Colonic mucosa (tissue), 4 donors: Measurements from ENCODE around the gene CBX6. TPM values are rescaled to one million over a fixed set of nuclear protein-coding genes. Genes with fewer than 3 reads are reported as not detected.

ENCODE experiments used
- DNase-seq: peaks from one replicate; pipeline ENCODE4 v3.0.0-alpha.2; 2020
- H3K27ac ChIP-seq: fragments of 200-600 bp; one replicate; pipeline ENCODE4 v1.8.0; 2021
- H3K27me3 ChIP-seq: fragments of 200-600 bp; one replicate; pipeline ENCODE4 v1.8.0; 2021
- H3K36me3 ChIP-seq: fragments of 200-600 bp; one replicate; pipeline ENCODE4 v1.8.0; 2021
- H3K4me1 ChIP-seq: fragments of 200-600 bp; one replicate; pipeline ENCODE4 v1.8.0; 2021; ENCODE audit warnings: mild to moderate bottlenecking
- H3K4me3 ChIP-seq: fragments of 200-600 bp; one replicate; pipeline ENCODE4 v1.8.0; 2021
- H3K9ac ChIP-seq, 2 donors: one replicate each; pipeline ENCODE4 v1.7.0; 2013; ENCODE audit warnings: control low read depth in 2 of 2, low read depth in 2 of 2, low read length in 2 of 2
- H3K9me3 ChIP-seq: fragments of 200-600 bp; one replicate; pipeline ENCODE4 v1.8.0; 2021
- intact Hi-C: fragments of 100-400 bp; cut with DNase I; formaldehyde crosslinking; loops from one replicate; pipeline ENCODE4 v1.14.1; 2022
- total RNA-seq, 2 donors: library from RNA; stranded (reverse); fragmentation: NEBNext Ultra II Directional in 1 of 2; extraction: Animal tissue kit (Norgen Biotek cat#: 25700) in 1 of 2; gene quantifications; one replicate each; pipeline ENCODE4 v1.2.1, GENCODE V29; 2021
- TF ChIP-seq, protein P1 (sequence below): fragments of 200-600 bp; IDR thresholded peaks from one replicate; pipeline ENCODE4 v1.8.0; 2022; ENCODE audit warnings: antibody characterized with exemption, mild to moderate bottlenecking
- donor health status: healthy.
- donor health status: DM: no; HTN: no; CAD: no.
- donor health status: DM: no; HTN: no; CAD: no.

CBX6 gene
- total RNA-seq, 2 donors from 2014 or later: 9.2 to 14.5 TPM

DNA sequence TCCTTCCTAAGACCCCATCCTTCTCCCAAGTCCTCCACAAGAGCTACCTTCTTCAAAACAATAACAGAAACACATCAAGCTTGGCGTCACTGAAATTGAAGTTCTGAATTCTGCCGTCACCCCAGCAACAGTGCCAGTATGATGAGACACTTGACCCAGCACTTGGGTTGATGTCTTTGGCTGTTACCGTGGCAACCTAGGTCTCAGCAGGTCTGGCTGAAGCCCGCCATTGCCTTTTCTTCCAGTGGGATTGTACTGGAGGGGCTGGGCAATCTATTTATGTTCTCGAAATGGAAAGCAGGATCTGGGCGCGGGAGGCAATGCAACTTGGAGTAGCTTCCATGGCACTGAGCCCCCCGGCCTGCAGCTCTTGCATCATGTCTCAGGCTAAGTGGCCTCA lies 52.0 kb downstream of the CBX6 start:
- H3K9ac ChIP-seq: no peak overlapping the region
- no peaks in the 10 kb centered on the region for H3K27me3 ChIP-seq
- H3K4me3 ChIP-seq: no peak overlapping the region
- TF ChIP-seq, protein P1, sequence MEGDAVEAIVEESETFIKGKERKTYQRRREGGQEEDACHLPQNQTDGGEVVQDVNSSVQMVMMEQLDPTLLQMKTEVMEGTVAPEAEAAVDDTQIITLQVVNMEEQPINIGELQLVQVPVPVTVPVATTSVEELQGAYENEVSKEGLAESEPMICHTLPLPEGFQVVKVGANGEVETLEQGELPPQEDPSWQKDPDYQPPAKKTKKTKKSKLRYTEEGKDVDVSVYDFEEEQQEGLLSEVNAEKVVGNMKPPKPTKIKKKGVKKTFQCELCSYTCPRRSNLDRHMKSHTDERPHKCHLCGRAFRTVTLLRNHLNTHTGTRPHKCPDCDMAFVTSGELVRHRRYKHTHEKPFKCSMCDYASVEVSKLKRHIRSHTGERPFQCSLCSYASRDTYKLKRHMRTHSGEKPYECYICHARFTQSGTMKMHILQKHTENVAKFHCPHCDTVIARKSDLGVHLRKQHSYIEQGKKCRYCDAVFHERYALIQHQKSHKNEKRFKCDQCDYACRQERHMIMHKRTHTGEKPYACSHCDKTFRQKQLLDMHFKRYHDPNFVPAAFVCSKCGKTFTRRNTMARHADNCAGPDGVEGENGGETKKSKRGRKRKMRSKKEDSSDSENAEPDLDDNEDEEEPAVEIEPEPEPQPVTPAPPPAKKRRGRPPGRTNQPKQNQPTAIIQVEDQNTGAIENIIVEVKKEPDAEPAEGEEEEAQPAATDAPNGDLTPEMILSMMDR: no peak
- H3K4me1 ChIP-seq: no peaks in the 10 kb centered on the region
- no peaks in the 10 kb centered on the region for H3K9me3 ChIP-seq
- H3K36me3 ChIP-seq: no peaks in the 10 kb centered on the region
- intact Hi-C loops: no loop called here
- H3K27ac ChIP-seq: no peak overlapping the region
- no peak for DNase-seq

- no peaks in the 10 kb centered on the region for H3K9me3 ChIP-seq
- H3K9ac ChIP-seq: no peak overlapping the region
- H3K4me3 ChIP-seq: no peak overlapping the region
- DNase-seq: no peak
- H3K27ac ChIP-seq: no peak overlapping the region
- intact Hi-C loops: no loop called here
- no peaks in the 10 kb centered on the region for H3K36me3 ChIP-seq
- TF ChIP-seq, protein P1: no peak
- no peaks in the 10 kb centered on the region for H3K4me1 ChIP-seq
- no peaks in the 10 kb centered on the region for H3K27me3 ChIP-seq
Measured at GRCh38 chr22:38819387-38819940, 52.6 kb downstream of the CBX6 start.

- intact Hi-C loops: no loop called here
Measured at GRCh38 chr22:38817196-38817595, 54.8 kb downstream of the CBX6 start.

GRCh38 chr22:38815842-38816241 lies 56.2 kb downstream of the CBX6 start:
- Histone ChIP-seq H3K27ac (no peak overlapping the region), H3K4me3 (no peak overlapping the region), H3K9ac (no peak overlapping the region), H3K27me3 (no peaks in the 10 kb centered on the region), H3K36me3 (no peaks in the 10 kb centered on the region), H3K9me3 (no peaks in the 10 kb centered on the region), H3K4me1 (no peaks in the 10 kb centered on the region)
- no peak for DNase-seq
- TF ChIP-seq, protein P1: no peak
- intact Hi-C loops: no loop called here

More at GRCh38 chr22:38817196-38817595, 54.8 kb downstream of the CBX6 start:
- Histone ChIP-seq H3K27me3 (no peaks in the 10 kb centered on the region), H3K4me3 (no peak overlapping the region), H3K27ac (no peak overlapping the region), H3K9ac (no peak overlapping the region), H3K36me3 (no peaks in the 10 kb centered on the region), H3K4me1 (no peaks in the 10 kb centered on the region), H3K9me3 (no peaks in the 10 kb centered on the region)
- DNase-seq: no peak
- TF ChIP-seq, protein P1: no peak

Other genes starting within 250 kb of the CBX6 start
- gene FAM227A, start 215.8 kb downstream of the CBX6 start, total RNA-seq: 1 to 10 TPM in 1 of 2 donors, under 1 TPM in 1; 0.21 to 2.0 TPM
- gene CBY1, start 215.6 kb downstream of the CBX6 start, total RNA-seq: 10 to 100 TPM; 27.4 to 38.1 TPM
- 100 to 1,000 TPM in 1 of 2 donors, 10 to 100 TPM in 1; 97.1 to 149 TPM for gene TOMM22, start 190.3 kb downstream of the CBX6 start, total RNA-seq
- 100 to 1,000 TPM in 1 of 2 donors, 10 to 100 TPM in 1; 52.4 to 108 TPM for gene JOSD1, start 171.3 kb downstream of the CBX6 start, total RNA-seq
- gene GTPBP1, start 166.3 kb downstream of the CBX6 start, total RNA-seq: 10 to 100 TPM; 64.6 to 65.6 TPM
- gene SUN2, start 116.2 kb downstream of the CBX6 start, total RNA-seq: 100 to 1,000 TPM; 106 to 123 TPM
- gene DNAL4, start 78.1 kb downstream of the CBX6 start, total RNA-seq: 10 to 100 TPM; 15.8 to 17.8 TPM
- gene NPTXR, start 28.2 kb downstream of the CBX6 start, total RNA-seq: 1 to 10 TPM in 1 of 2 donors, under 1 TPM in 1; 0.82 to 2.0 TPM
- 1 to 10 TPM in 1 of 2 donors, not detected in 1; 1.4 TPM for gene APOBEC3A, start 85.4 kb upstream of the CBX6 start, total RNA-seq
- 10 to 100 TPM in 1 of 2 donors, 1 to 10 TPM in 1; 9.3 to 18.9 TPM for gene APOBEC3B, start 110.1 kb upstream of the CBX6 start, total RNA-seq
- 10 to 100 TPM; 13.5 to 49.0 TPM for gene APOBEC3C, start 142.0 kb upstream of the CBX6 start, total RNA-seq
- gene APOBEC3D, start 148.9 kb upstream of the CBX6 start, total RNA-seq: 1 to 10 TPM; 6.0 to 7.0 TPM
- 1 to 10 TPM; 7.0 to 7.3 TPM for gene APOBEC3F, start 168.6 kb upstream of the CBX6 start, total RNA-seq
- gene APOBEC3G, start 205.1 kb upstream of the CBX6 start, total RNA-seq: 1 to 10 TPM; 2.1 to 3.9 TPM
- under 1 TPM in 1 of 2 donors, not detected in 1; 0.45 TPM for gene APOBEC3H, start 225.0 kb upstream of the CBX6 start, total RNA-seq